B cell (primary cell): Measurements from ENCODE around the gene SLC25A38. TPM values are rescaled to one million over a fixed set of nuclear protein-coding genes. Genes with fewer than 3 reads are reported as not detected.

ENCODE experiments used
- ATAC-seq: fragments of 200-7000 bp; cut with Tn5 transposase; one replicate; pipeline ENCODE4 v1.10.0; 2021; ENCODE audit warnings: low read depth, mild to moderate bottlenecking, moderate number of reproducible peaks, moderate library complexity
- CTCF ChIA-PET: fragments of 350-600 bp; sonication (Branson Sonifier 250); formaldehyde crosslinking; loops from one replicate; lab custom pipeline; 2021; ENCODE audit warnings: antibody characterized with exemption, inconsistent platforms; lab: Charles Lee
- POLR2A ChIA-PET: fragments of 350-600 bp; sonication (Branson Sonifier 250); formaldehyde crosslinking; loops from one replicate; lab custom pipeline; 2021; ENCODE audit warnings: antibody characterized with exemption; lab: Charles Lee
- DNase-seq: peaks from one replicate; pipeline ENCODE4 v3.0.0; 2013
- H2AFZ ChIP-seq: 2 replicates; pipeline ENCODE4 v1.6.1; 2012; ENCODE audit warnings: mild to moderate bottlenecking, low read depth, low read length; ENCODE audit not compliant: insufficient read depth, poor library complexity, severe bottlenecking
- H3K27ac ChIP-seq, 2 donors: 1 replicate in 1 of 2; 2 replicates in 1 of 2; pipeline ENCODE4 v1.5.1; 2012 to 2013; ENCODE audit warnings: low read length in 2 of 2, mild to moderate bottlenecking in 2 of 2, moderate library complexity in 1 of 2
- H3K27me3 ChIP-seq, 4 experiments: fragments of 200-600 bp in 1 of 4; sonication (generic) in 1 of 4; replicated peaks in 1 of 4; 1 replicate in 2 of 4; 2 replicates in 2 of 4; pipeline versions ENCODE4 v1.6.1 to v1.7.0; 2013 to 2016; ENCODE audit warnings: low read length in 3 of 4, mild to moderate bottlenecking in 2 of 4, mixed read lengths in 1 of 4, moderate library complexity in 1 of 4; ENCODE audit not compliant: insufficient read depth in 4 of 4, control insufficient read depth in 3 of 4; ENCODE audit errors: control extremely low read depth in 1 of 4
- H3K36me3 ChIP-seq, 2 experiments: replicated peaks in 1 of 2; 1 replicate in 1 of 2; 2 replicates in 1 of 2; pipeline versions ENCODE4 v1.6.1 to v1.7.1; 2013; ENCODE audit warnings: low read length in 1 of 2; ENCODE audit not compliant: insufficient read depth in 2 of 2, control insufficient read depth in 1 of 2; ENCODE audit errors: control extremely low read depth in 1 of 2, extremely low read depth in 1 of 2
- H3K4me1 ChIP-seq, 2 donors: fragments of 200-600 bp in 1 of 2; sonication (generic) in 1 of 2; 1 replicate in 1 of 2; 2 replicates in 1 of 2; pipeline versions ENCODE4 v1.5.1 to v1.6.1; 2013 to 2017; ENCODE audit warnings: low read length in 2 of 2; ENCODE audit not compliant: control insufficient read depth in 2 of 2, insufficient read depth in 2 of 2
- H3K4me2 ChIP-seq: replicated peaks from 2 replicates; pipeline ENCODE3; 2012; ENCODE audit warnings: mild to moderate bottlenecking, low read depth, low read length; ENCODE audit not compliant: poor library complexity, severe bottlenecking
- H3K4me3 ChIP-seq, 5 experiments: fragments of 200-600 bp in 1 of 5; sonication (generic) in 1 of 5; 1 replicate in 3 of 5; 2 replicates in 2 of 5; pipeline versions ENCODE4 v1.5.1 to v1.7.0; 2011 to 2016; ENCODE audit warnings: low read length in 4 of 5, mild to moderate bottlenecking in 4 of 5, low read depth in 2 of 5, control low read depth in 1 of 5, moderate library complexity in 1 of 5; ENCODE audit not compliant: insufficient read depth in 1 of 5; ENCODE audit errors: control extremely low read depth in 1 of 5, extremely low read depth in 1 of 5
- H3K79me2 ChIP-seq: fragments of 200-600 bp; sonication (generic); one replicate; pipeline ENCODE4 v1.6.0; 2016; ENCODE audit warnings: low read length; ENCODE audit not compliant: control insufficient read depth, insufficient read depth
- H3K9ac ChIP-seq: fragments of 200-600 bp; sonication (generic); 2 replicates; pipeline ENCODE4 v1.6.1; 2017; ENCODE audit warnings: mild to moderate bottlenecking, low read length, moderate library complexity
- H3K9me3 ChIP-seq, 3 donors: one replicate each; pipeline versions ENCODE4 v1.6.1 to v1.7.1; 2013; ENCODE audit warnings: low read length in 2 of 3; ENCODE audit not compliant: control insufficient read depth in 2 of 3, insufficient read depth in 1 of 3; ENCODE audit errors: control extremely low read depth in 1 of 3
- H4K20me1 ChIP-seq: 2 replicates; pipeline ENCODE4 v1.6.0; 2012; ENCODE audit warnings: mild to moderate bottlenecking, low read length; ENCODE audit not compliant: insufficient read depth, control insufficient read depth, poor library complexity, severe bottlenecking
- H3K27ac Mint-ChIP-seq: one replicate; pipeline ENCODE4 v1.8.0; 2021; ENCODE audit warnings: mixed read lengths
- H3K27me3 Mint-ChIP-seq: one replicate; pipeline ENCODE4 v1.8.0; 2021; ENCODE audit warnings: mixed read lengths
- H3K4me1 Mint-ChIP-seq: one replicate; pipeline ENCODE4 v1.8.0; 2021; ENCODE audit warnings: mixed read lengths
- H3K4me3 Mint-ChIP-seq: one replicate; pipeline ENCODE4 v1.8.0; 2021; ENCODE audit warnings: mixed read lengths
- H3K9me3 Mint-ChIP-seq: one replicate; pipeline ENCODE4 v1.8.0; 2022; ENCODE audit warnings: mixed read lengths; ENCODE audit not compliant: insufficient read depth
- CTCF ChIP-seq: fragments of 200-600 bp; IDR thresholded peaks from one replicate; pipeline ENCODE4 v1.8.0; 2022; ENCODE audit warnings: antibody characterized with exemption, mild to moderate bottlenecking
- EZH2 ChIP-seq: IDR thresholded peaks from 2 replicates; pipeline ENCODE4 v1.6.1; 2012; ENCODE audit warnings: borderline replicate concordance, low read depth, mild to moderate bottlenecking, moderate library complexity, low read length; ENCODE audit not compliant: insufficient read depth, poor library complexity, severe bottlenecking
- WGBS: methylation state at CpG from one replicate; pipeline ENCODE4 v1.1.5; 2013; ENCODE audit warnings: missing lambda C conversion rate; ENCODE audit not compliant: insufficient coverage; 5-methylcytosine and 5-hydroxymethylcytosine counted together
- intact Hi-C: fragments of 100-400 bp; cut with micrococcal nuclease; formaldehyde crosslinking; loops from one replicate; pipeline ENCODE4 v1.10.0; 2022
- polyA plus RNA-seq: library from polyadenylated mRNA; depleted of rRNA; stranded (reverse); fragments of >200 nt; gene quantifications from 2 replicates; pipeline ENCODE4 v1.2.3, GENCODE V29; 2012
- total RNA-seq, 2 donors: library from RNA; stranded (reverse); fragments of 120-200 nt in 1 of 2; gene quantifications; 1 replicate in 1 of 2; 2 replicates in 1 of 2; pipeline versions ENCODE4 v1.2.3 to v1.2.4, GENCODE V29; 2013 to 2022

SLC25A38 gene
- total and polyA plus RNA-seq, 2 donors (not counting 1 experiment from before 2014, with no cell fraction given): 45.5 to 53.0 TPM

- Histone ChIP-seq H3K27ac (no peak overlapping the region), H4K20me1 (no peaks in the 10 kb centered on the region), H3K4me3 (no peak overlapping the region), H3K4me2 (no peak overlapping the region), H3K27me3 (peaks cover 0 to 4% (median 0%) of the 10 kb centered on the region in 4 experiments), H3K9me3 (no peaks in the 10 kb centered on the region), H3K4me1 (no peaks in the 10 kb centered on the region), H3K36me3 (no peaks in the 10 kb centered on the region), H3K9ac (no peak overlapping the region), H3K79me2 (no peaks in the 10 kb centered on the region), H2AFZ (no peak overlapping the region)
- CTCF ChIA-PET: interaction anchor here (0.8 to 1.8 kb wide), 2 partner anchors 12 to 28 kb away, joined by 3 to 6 read pairs; no protein-coding TSS in a partner anchor
- DNase-seq: no peak
- WGBS: 91% methylated on average over 4 of the region's 4 CpGs
- Mint-ChIP-seq H3K27ac (no peak overlapping the region), H3K27me3 (peaks cover 4% of the 10 kb centered on the region), H3K4me1 (peaks cover 2% of the 10 kb centered on the region), H3K4me3 (no peak overlapping the region), H3K9me3 (no peaks in the 10 kb centered on the region)
- POLR2A ChIA-PET: no interaction called here
- ATAC-seq: no peak
- intact Hi-C loops: no loop called here
- TF ChIP-seq CTCF (no peak), EZH2 (no peak)
Observed at GRCh38 chr3:39443530-39443929, 60.4 kb downstream of the SLC25A38 start.

GRCh38 chr3:39445927-39446326, 62.8 kb downstream of the SLC25A38 start:
- Histone ChIP-seq H3K4me3 (no peak overlapping the region), H3K79me2 (no peaks in the 10 kb centered on the region), H4K20me1 (no peaks in the 10 kb centered on the region), H3K9ac (no peak overlapping the region), H3K27me3 (peaks cover 0 to 4% (median 0%) of the 10 kb centered on the region in 4 experiments), H3K4me1 (no peaks in the 10 kb centered on the region), H3K27ac (no peak overlapping the region), H2AFZ (no peak overlapping the region), H3K36me3 (no peaks in the 10 kb centered on the region), H3K4me2 (no peak overlapping the region), H3K9me3 (no peaks in the 10 kb centered on the region)
- TF ChIP-seq CTCF: no peak
- TF ChIP-seq EZH2: no peak
- peaks cover 2% of the 10 kb centered on the region for H3K4me1 Mint-ChIP-seq
- ChIA-PET POLR2A (no interaction called here), CTCF (interaction anchor here (1.0 to 1.9 kb wide), 4 partner anchors 10 to 28 kb away, joined by 4 to 6 read pairs (median 5); no protein-coding TSS in a partner anchor)
- intact Hi-C loops: no loop called here
- no peak overlapping the region for H3K4me3 Mint-ChIP-seq
- no peak for DNase-seq
- H3K9me3 Mint-ChIP-seq: no peaks in the 10 kb centered on the region
- ATAC-seq: no peak
- 50% methylated on average over 1 of the region's 2 CpGs for WGBS
- H3K27me3 Mint-ChIP-seq: peaks cover 4% of the 10 kb centered on the region
- no peak overlapping the region for H3K27ac Mint-ChIP-seq
